ENCODE data around the gene AQR. TPM values are rescaled to one million over a fixed set of nuclear protein-coding genes. Genes with fewer than 3 reads are reported as not detected.
"Not testable (repeated sequence)": the region's sequence is repeated elsewhere in the genome, so short reads cannot be mapped to it uniquely, and the experiment has no call there.

AQR gene
- total RNA-seq, 1 experiment from 2014 or later, result 25.4 TPM

- no peak for DNase-seq (ENCODE audit: low spot score)
Observed at GRCh38 chr15:34953851-34954250, 15.7 kb downstream of the AQR start.

GRCh38 chr15:34952481-34952880 is 17.1 kb downstream of the AQR start:
- no peak for DNase-seq (ENCODE audit: low spot score)

- no peak for DNase-seq (ENCODE audit: low spot score)
Observed at GRCh38 chr15:34951993-34952392, 17.5 kb downstream of the AQR start.

- DNase-seq (ENCODE audit: low spot score), result no peak
Observed at GRCh38 chr15:34944936-34945335, 24.6 kb downstream of the AQR start.

GRCh38 chr15:34943711-34944110 is 25.8 kb downstream of the AQR start:
- DNase-seq (ENCODE audit: low spot score), result no peak

- DNase-seq (ENCODE audit: low spot score), result not testable (repeated sequence)
Observed at GRCh38 chr15:34943264-34943663, 26.3 kb downstream of the AQR start.

GRCh38 chr15:34942363-34942762 is 27.2 kb downstream of the AQR start:
- DNase-seq (ENCODE audit: low spot score), result no peak

GRCh38 chr15:34941831-34942230 is 27.7 kb downstream of the AQR start:
- DNase-seq (ENCODE audit: low spot score), result no peak

GRCh38 chr15:34941185-34941698 is 28.3 kb downstream of the AQR start:
- DNase-seq (ENCODE audit: low spot score), result no peak

GRCh38 chr15:34933432-34933975 is 36.0 kb downstream of the AQR start:
- no peak for DNase-seq (ENCODE audit: low spot score)

- not testable (repeated sequence) for DNase-seq (ENCODE audit: low spot score)
Observed at GRCh38 chr15:34928349-34928748, 41.2 kb downstream of the AQR start.

GRCh38 chr15:34927726-34928125 is 41.8 kb downstream of the AQR start:
- no peak for DNase-seq (ENCODE audit: low spot score)

GRCh38 chr15:34914317-34914716 is 55.2 kb downstream of the AQR start:
- DNase-seq (ENCODE audit: low spot score), result no peak

- DNase-seq (ENCODE audit: low spot score), result no peak
Observed at GRCh38 chr15:34905047-34905446, 64.5 kb downstream of the AQR start.

GRCh38 chr15:34904527-34904926 is 65.0 kb downstream of the AQR start:
- DNase-seq (ENCODE audit: low spot score), result no peak

- no peak for DNase-seq (ENCODE audit: low spot score)
Observed at GRCh38 chr15:34900748-34901147, 68.8 kb downstream of the AQR start.

- DNase-seq (ENCODE audit: low spot score), result no peak
Observed at GRCh38 chr15:34896183-34896582, 73.4 kb downstream of the AQR start.

- no peak for DNase-seq (ENCODE audit: low spot score)
Observed at GRCh38 chr15:34893967-34894366, 75.6 kb downstream of the AQR start.

GRCh38 chr15:34892963-34893591 is 76.5 kb downstream of the AQR start:
- no peak for DNase-seq (ENCODE audit: low spot score)

GRCh38 chr15:34890424-34890823 is 79.1 kb downstream of the AQR start:
- DNase-seq (ENCODE audit: low spot score), result no peak

GRCh38 chr15:34889476-34889875 is 80.1 kb downstream of the AQR start:
- DNase-seq (ENCODE audit: low spot score), result no peak

GRCh38 chr15:34886134-34886533 is 83.4 kb downstream of the AQR start:
- no peak for DNase-seq (ENCODE audit: low spot score)

GRCh38 chr15:34883633-34884032 is 85.9 kb downstream of the AQR start:
- no peak for DNase-seq (ENCODE audit: low spot score)

- no peak for DNase-seq (ENCODE audit: low spot score)
Observed at GRCh38 chr15:34883042-34883441, 86.5 kb downstream of the AQR start.

All from H4 (cell line).